Activated naive CD8-positive, alpha-beta T cell treated with anti-CD3 and anti-CD28 coated beads for 36 hours (primary cell): ENCODE data around the gene ENPP3. TPM values are rescaled to one million over a fixed set of nuclear protein-coding genes. Genes with fewer than 3 reads are reported as not detected.

Experiments
- DNase-seq: peaks from one replicate; pipeline ENCODE4 v3.0.0; 2021
- H3K27ac Mint-ChIP-seq: one replicate; pipeline ENCODE4 v1.8.0; 2022; ENCODE audit warnings: mild to moderate bottlenecking, moderate library complexity, mixed read lengths
- H3K27me3 Mint-ChIP-seq: one replicate; pipeline ENCODE4 v1.8.0; 2022; ENCODE audit warnings: mild to moderate bottlenecking, mixed read lengths
- H3K36me3 Mint-ChIP-seq: one replicate; pipeline ENCODE4 v1.8.0; 2021; ENCODE audit warnings: mild to moderate bottlenecking, mixed read lengths
- H3K4me1 Mint-ChIP-seq: one replicate; pipeline ENCODE4 v1.8.0; 2021; ENCODE audit warnings: mixed read lengths
- H3K4me3 Mint-ChIP-seq: one replicate; pipeline ENCODE4 v1.8.0; 2022; ENCODE audit warnings: mild to moderate bottlenecking, moderate library complexity, mixed read lengths
- H3K9me3 Mint-ChIP-seq: one replicate; pipeline ENCODE4 v1.8.0; 2022; ENCODE audit warnings: mixed read lengths
- total RNA-seq, 2 experiments: library from RNA; stranded (reverse); gene quantifications; one replicate each; pipeline ENCODE4 v1.2.3, GENCODE V29; 2021

The ENPP3 gene
- total RNA-seq, 2 experiments from 2014 or later, result 0.45 to 0.64 TPM

DNA sequence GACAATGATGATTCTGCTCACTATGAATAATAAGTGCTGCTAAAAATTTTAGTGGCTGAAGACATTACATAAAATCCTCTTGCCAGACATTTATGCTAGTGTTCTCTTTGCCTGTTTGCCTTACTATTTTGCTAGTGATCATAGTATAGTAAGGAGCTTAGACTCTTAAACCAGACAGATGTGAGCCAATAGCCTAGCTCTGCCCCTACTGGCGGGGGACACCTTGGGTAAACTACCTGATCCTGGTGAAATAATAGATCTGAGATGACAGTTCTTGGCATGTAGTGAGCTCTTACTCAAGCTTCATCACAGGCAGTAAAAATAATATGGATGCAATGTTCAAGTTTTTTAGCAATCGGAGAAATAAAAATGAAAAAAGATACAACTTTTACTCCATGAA, 18.8 kb downstream of the ENPP3 start:
- no peak overlapping the region for H3K27ac Mint-ChIP-seq
- H3K4me3 Mint-ChIP-seq, result no peak overlapping the region
- no peaks in the 10 kb centered on the region for H3K9me3 Mint-ChIP-seq
- no peaks in the 10 kb centered on the region for H3K36me3 Mint-ChIP-seq
- no peak for DNase-seq
- H3K27me3 Mint-ChIP-seq, result no peaks in the 10 kb centered on the region
- no peaks in the 10 kb centered on the region for H3K4me1 Mint-ChIP-seq

DNA sequence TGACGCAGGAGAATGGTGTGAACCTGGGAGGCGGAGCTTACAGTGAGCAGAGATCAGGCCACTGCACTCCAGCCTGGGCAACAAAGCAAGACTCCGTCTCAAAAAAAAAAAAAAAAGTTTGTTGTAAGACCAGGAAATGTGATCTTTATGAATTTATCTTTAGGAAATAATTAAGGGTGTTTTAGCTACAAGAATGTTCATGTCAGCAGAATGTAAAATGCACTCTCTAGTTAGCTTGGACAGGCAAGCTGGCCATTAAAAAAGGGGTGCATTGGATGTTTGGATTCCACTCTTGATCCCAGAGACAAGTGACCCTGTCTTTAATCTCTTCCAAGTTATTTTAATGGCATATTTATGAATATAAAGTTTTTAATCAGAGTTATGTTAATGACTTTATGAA, 19.6 kb downstream of the ENPP3 start:
- H3K4me1 Mint-ChIP-seq, result no peaks in the 10 kb centered on the region
- DNase-seq, result no peak
- no peaks in the 10 kb centered on the region for H3K9me3 Mint-ChIP-seq

DNA sequence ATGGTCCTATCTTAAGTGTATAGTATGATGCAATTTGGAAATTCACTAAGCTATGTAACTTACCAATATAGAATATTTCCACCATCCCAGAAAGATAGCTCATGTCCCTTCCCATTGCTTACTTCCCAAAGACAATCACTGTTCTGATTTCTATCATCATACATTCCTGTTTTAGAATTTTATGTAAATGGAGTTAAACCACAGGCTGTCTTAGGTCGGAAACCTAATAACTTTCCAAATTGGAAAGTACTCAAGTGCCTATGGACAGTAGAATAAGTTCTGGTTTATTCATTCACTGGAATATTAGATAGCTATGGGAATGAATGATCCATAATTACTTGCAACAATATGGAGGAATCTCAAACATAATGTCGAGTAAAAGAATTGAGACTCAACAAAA, 20.1 kb downstream of the ENPP3 start:
- no peaks in the 10 kb centered on the region for H3K4me1 Mint-ChIP-seq
- H3K36me3 Mint-ChIP-seq, result no peaks in the 10 kb centered on the region
- DNase-seq, result no peak
- no peaks in the 10 kb centered on the region for H3K27me3 Mint-ChIP-seq
- H3K9me3 Mint-ChIP-seq, result no peaks in the 10 kb centered on the region
- no peak overlapping the region for H3K27ac Mint-ChIP-seq
- H3K4me3 Mint-ChIP-seq, result no peak overlapping the region

More for the DNA sequence above, 19.6 kb downstream of the ENPP3 start:
- no peaks in the 10 kb centered on the region for H3K36me3 Mint-ChIP-seq
- H3K4me3 Mint-ChIP-seq, result no peak overlapping the region
- H3K27me3 Mint-ChIP-seq, result no peaks in the 10 kb centered on the region
- no peak overlapping the region for H3K27ac Mint-ChIP-seq

DNA sequence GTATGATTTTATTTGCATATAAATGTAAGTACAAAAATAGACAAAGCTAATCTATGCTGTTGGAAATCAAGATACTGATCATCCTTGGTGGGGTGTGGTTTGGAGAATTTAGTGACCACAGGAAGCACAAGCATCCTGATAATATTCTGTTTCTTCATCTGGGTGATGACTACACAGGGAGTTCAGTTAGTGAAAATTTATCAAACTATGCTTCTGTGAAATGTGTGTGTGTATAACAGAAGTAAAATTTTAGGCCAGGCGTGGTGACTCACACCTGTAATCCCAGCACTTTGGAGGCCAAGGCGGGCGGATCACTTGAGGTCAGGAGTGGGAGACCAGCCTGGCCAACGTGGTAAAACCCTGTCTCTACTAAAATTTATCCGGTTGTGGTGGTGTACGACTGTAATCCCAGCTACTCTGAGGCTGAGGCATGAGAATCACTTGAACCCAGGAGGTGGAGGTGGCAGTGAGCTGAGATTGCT, 20.6 kb downstream of the ENPP3 start:
- no peak overlapping the region for H3K27ac Mint-ChIP-seq
- DNase-seq, result no peak
- H3K4me3 Mint-ChIP-seq, result no peak overlapping the region

DNA sequence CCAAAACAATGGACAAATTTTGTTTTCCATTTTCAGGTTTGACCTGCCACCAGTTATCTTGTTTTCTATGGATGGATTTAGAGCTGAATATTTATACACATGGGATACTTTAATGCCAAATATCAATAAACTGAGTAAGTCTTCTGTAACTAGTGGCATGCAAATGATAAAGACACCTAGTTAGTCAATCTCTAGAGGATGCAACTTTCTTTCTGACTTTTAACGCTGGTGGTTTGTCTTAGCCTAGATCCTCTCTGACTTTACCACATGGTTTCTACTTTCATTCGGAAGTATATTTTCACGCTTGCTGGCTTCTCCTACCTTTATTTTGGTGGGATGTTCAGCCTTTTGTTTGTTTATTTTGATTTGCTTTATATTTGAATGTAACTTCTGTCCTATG, 21.2 kb downstream of the ENPP3 start:
- no peaks in the 10 kb centered on the region for H3K27me3 Mint-ChIP-seq
- no peaks in the 10 kb centered on the region for H3K9me3 Mint-ChIP-seq
- no peak overlapping the region for H3K27ac Mint-ChIP-seq
- no peaks in the 10 kb centered on the region for H3K4me1 Mint-ChIP-seq
- no peak for DNase-seq
- no peaks in the 10 kb centered on the region for H3K36me3 Mint-ChIP-seq
- H3K4me3 Mint-ChIP-seq, result no peak overlapping the region

More for the DNA sequence above, 20.6 kb downstream of the ENPP3 start:
- Mint-ChIP-seq H3K27me3 (no peaks in the 10 kb centered on the region), H3K4me1 (no peaks in the 10 kb centered on the region), H3K36me3 (no peaks in the 10 kb centered on the region), H3K9me3 (no peaks in the 10 kb centered on the region)

DNA sequence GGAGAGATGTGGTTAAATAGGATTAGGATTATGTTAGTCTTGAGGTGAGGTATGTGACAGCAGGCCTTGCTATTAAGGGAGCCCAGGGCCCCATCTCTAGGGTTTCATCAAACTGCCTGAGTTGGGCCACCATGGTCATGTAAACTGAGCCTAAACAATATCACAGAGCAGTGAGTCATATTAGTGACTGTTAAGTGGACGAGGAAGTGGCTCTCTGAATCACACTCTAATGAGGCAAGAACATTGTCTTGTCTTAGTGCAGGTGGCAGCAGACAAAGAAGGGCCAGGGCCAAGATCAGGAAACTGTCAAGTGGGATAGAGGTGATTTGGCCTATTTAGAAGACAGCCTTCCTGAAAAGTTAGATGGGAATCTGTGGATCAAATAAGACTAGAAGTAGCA, 23.1 kb downstream of the ENPP3 start:
- H3K27ac Mint-ChIP-seq, result no peak overlapping the region
- no peaks in the 10 kb centered on the region for H3K27me3 Mint-ChIP-seq
- no peak for DNase-seq
- H3K9me3 Mint-ChIP-seq, result no peaks in the 10 kb centered on the region
- no peaks in the 10 kb centered on the region for H3K4me1 Mint-ChIP-seq
- H3K36me3 Mint-ChIP-seq, result no peaks in the 10 kb centered on the region
- H3K4me3 Mint-ChIP-seq, result no peak overlapping the region

DNA sequence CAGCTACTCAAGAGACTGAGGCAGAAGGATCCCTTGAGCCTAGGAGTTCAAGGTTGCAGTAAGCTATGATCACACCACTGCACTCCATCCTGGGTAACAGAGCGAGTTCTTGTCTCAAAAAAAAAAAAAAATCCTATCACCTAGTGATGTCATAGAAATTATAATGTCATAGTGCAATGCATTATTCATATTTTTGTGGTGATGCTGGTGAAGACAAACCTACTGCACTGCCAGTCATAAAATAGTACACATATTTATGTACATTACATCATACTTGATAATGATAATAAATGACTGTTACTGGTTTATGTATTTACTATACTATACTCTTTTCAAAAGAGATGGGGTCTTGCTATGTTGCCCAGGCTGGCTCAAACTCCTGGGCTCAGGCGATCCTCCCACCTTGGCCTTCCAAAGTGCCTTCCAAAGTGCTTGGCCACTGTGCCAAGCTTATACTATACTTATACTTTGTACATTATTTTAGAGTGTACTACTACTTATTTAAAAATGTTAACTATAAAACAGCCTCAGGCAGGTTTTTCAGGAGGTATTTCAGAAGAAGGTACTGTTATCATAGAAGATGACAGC, 26.6 kb downstream of the ENPP3 start:
- Mint-ChIP-seq H3K27ac (no peak overlapping the region), H3K4me1 (no peaks in the 10 kb centered on the region), H3K4me3 (no peak overlapping the region), H3K36me3 (no peaks in the 10 kb centered on the region), H3K9me3 (no peaks in the 10 kb centered on the region), H3K27me3 (no peaks in the 10 kb centered on the region)
- DNase-seq, result no peak

DNA sequence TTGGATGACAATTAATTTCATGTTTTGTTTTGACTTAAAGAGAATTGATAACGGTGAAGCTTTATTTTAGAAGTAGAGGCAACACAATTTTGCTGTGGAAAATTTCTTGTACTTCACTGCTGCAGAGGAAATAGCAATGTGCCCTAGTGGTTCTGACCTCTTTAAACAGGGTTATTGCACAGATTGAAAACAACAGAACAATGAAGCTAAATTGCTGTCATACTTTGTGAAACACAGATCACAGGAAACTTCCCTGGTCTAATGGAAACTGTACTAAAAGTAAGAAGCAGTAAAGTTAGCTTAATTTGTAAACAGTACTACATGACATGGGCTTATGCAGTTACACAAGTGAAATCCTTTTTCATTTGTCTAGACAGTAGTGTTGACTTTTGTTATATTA, 32.8 kb downstream of the ENPP3 start:
- Mint-ChIP-seq H3K4me1 (no peaks in the 10 kb centered on the region), H3K9me3 (no peaks in the 10 kb centered on the region)

DNA sequence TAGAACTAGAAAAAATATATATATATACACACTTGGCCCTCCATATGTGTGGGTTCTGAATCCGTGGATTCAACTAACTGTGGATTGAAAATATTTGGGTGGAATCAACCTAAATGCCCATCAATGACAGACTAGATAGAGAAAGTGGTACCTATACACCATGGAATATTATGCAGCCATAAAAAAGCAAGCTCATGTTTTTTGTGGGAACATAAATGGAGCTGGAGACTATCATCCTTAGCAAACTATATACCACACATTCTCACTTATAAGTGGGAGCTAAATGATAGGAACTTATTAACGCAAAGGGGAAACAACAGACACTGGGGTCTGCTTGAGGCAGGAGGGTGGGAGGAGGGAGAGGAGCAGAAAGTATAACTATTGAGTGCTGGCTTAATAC, 36.1 kb downstream of the ENPP3 start:
- no peak for DNase-seq
- Mint-ChIP-seq H3K9me3 (no peaks in the 10 kb centered on the region), H3K27ac (no peak overlapping the region), H3K4me1 (no peaks in the 10 kb centered on the region), H3K27me3 (no peaks in the 10 kb centered on the region), H3K36me3 (no peaks in the 10 kb centered on the region), H3K4me3 (no peak overlapping the region)

More for the DNA sequence above, 32.8 kb downstream of the ENPP3 start:
- H3K36me3 Mint-ChIP-seq, result no peaks in the 10 kb centered on the region
- H3K27me3 Mint-ChIP-seq, result no peaks in the 10 kb centered on the region
- DNase-seq, result no peak
- H3K4me3 Mint-ChIP-seq, result no peak overlapping the region
- no peak overlapping the region for H3K27ac Mint-ChIP-seq

DNA sequence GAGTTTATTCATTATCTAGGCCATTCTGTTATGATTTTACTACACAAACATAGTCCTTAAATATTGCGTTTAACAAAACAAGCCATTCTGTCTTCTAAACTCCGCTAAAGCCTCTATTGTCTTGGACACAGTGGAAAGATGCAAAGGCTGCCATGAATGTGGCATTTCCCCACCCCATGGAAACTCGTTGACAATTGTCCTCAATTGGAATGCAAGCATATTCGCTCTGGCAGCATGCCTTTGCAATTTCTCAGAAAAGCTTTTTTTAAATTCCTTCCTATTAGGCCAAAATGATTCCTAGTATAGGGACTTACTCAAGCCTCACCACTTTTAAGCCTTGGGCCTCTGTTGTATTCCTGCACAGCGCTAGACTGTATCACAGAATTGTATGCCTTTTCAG, 41.3 kb downstream of the ENPP3 start:
- no peak overlapping the region for H3K4me3 Mint-ChIP-seq
- no peak for DNase-seq
- H3K9me3 Mint-ChIP-seq, result no peaks in the 10 kb centered on the region
- no peaks in the 10 kb centered on the region for H3K4me1 Mint-ChIP-seq
- H3K36me3 Mint-ChIP-seq, result no peaks in the 10 kb centered on the region
- no peaks in the 10 kb centered on the region for H3K27me3 Mint-ChIP-seq
- no peak overlapping the region for H3K27ac Mint-ChIP-seq

DNA sequence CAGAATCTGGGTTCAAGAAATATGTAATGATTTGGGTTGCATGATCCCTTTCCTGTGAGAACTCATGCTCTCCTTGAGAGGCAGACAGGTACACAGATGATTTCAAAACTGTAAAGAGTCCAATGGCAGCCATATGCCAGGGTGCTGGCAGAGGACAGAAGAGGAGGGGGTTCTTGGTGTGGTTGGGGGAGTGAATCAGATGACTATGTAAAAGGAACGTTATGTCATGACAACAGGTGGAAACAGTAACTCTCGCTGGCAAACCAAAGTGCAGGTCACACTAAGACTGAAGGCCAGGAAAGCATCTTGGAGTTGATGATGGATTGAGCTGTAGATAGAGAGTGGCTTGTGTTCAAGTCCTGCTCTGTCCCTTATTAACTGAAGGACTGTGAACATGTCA, 43.8 kb downstream of the ENPP3 start:
- Mint-ChIP-seq H3K4me3 (no peak overlapping the region), H3K27me3 (no peaks in the 10 kb centered on the region), H3K4me1 (peaks cover 3% of the 10 kb centered on the region), H3K27ac (no peak overlapping the region), H3K36me3 (no peaks in the 10 kb centered on the region), H3K9me3 (no peaks in the 10 kb centered on the region)
- no peak for DNase-seq

DNA sequence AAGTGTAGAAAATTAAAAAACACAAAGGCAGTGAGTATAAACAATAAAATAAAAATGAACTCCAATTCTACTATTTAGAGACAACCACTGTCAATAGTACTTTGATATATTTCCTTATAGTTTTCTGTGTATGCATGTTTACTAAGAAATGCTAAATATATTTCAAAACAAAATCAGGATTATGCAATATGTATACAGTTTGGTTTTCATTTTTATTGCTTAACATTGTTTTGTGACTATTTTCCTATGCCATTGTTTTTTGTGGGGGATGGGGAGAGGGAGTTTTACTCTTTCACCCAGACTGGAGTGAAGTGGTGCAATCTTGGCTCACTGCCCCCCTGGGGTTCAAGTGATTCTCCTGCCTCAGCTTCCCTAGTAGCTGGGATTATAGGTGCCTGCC, 44.5 kb downstream of the ENPP3 start:
- peaks cover 3% of the 10 kb centered on the region for H3K4me1 Mint-ChIP-seq
- no peaks in the 10 kb centered on the region for H3K36me3 Mint-ChIP-seq
- H3K4me3 Mint-ChIP-seq, result no peak overlapping the region
- no peak for DNase-seq
- no peaks in the 10 kb centered on the region for H3K9me3 Mint-ChIP-seq
- no peak overlapping the region for H3K27ac Mint-ChIP-seq
- H3K27me3 Mint-ChIP-seq, result no peaks in the 10 kb centered on the region

DNA sequence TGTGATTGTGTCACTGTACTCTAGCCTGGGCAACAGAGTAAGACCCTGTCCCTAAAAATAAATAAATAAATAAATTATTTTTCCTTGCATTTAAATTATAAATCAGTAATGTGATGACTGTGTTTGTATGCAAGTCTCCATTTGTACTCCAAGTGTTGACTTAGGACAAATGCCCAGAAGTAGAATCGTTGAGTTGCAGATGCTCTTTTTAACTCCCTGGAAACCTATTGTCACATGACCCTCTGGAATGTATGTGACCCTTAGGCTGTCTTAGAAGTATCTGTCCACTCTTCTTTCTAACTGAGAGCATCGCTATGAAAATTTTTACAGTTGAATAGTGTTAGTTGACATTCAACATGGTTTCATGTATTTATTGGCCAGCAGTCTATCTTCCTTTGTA, 45.3 kb downstream of the ENPP3 start:
- peaks cover 3% of the 10 kb centered on the region for H3K4me1 Mint-ChIP-seq

DNA sequence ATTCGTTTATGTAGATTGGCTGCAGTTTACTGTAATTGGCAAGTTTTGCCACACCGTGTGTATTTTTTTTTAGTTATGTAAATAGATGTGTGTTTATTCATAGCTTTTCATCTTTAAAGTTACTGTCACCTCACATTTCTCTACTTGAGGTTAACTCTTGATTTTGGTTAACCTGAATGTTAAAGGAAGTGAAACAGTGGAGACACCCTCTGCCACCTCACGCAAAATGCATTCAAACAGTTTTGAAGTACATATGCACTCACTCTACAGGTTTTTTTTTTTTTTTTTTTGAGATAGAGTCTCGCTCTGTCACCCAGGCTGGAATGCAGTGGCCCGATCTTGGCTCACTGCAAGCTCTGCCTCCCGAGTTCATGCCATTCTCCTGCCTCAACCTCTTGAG, 46.4 kb downstream of the ENPP3 start:
- no peak for DNase-seq
- Mint-ChIP-seq H3K27ac (no peak overlapping the region), H3K4me3 (no peak overlapping the region), H3K27me3 (no peaks in the 10 kb centered on the region), H3K4me1 (peaks cover 9% of the 10 kb centered on the region), H3K9me3 (no peaks in the 10 kb centered on the region), H3K36me3 (no peaks in the 10 kb centered on the region)

More for the DNA sequence above, 45.3 kb downstream of the ENPP3 start:
- H3K4me3 Mint-ChIP-seq, result no peak overlapping the region
- H3K36me3 Mint-ChIP-seq, result no peaks in the 10 kb centered on the region
- H3K27me3 Mint-ChIP-seq, result no peaks in the 10 kb centered on the region
- no peak overlapping the region for H3K27ac Mint-ChIP-seq
- no peak for DNase-seq
- H3K9me3 Mint-ChIP-seq, result no peaks in the 10 kb centered on the region

DNA sequence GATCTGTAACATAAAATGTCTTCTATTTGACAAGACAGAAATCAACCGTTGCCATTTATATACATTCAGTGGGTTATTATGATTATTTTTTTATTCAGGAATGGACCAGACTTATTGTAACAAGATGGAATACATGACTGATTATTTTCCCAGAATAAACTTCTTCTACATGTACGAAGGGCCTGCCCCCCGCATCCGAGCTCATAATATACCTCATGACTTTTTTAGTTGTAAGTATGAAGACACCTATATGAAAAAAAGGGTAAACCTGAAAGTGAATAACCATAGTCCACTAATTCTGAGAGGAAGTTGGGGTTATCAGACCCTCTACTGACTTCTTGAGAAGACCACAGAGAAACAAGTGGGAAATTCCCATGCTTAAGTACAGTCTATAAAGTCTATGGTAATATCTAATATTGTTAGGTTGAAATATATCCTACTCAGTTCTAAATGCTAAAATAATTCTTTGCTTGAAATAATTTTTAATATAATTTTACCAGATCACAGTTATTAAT, 48.2 kb downstream of the ENPP3 start:
- Mint-ChIP-seq H3K4me1 (peaks cover 11% of the 10 kb centered on the region), H3K36me3 (no peaks in the 10 kb centered on the region), H3K27me3 (no peaks in the 10 kb centered on the region), H3K27ac (no peak overlapping the region), H3K4me3 (no peak overlapping the region), H3K9me3 (no peaks in the 10 kb centered on the region)
- DNase-seq, result peak; percentile 20

DNA sequence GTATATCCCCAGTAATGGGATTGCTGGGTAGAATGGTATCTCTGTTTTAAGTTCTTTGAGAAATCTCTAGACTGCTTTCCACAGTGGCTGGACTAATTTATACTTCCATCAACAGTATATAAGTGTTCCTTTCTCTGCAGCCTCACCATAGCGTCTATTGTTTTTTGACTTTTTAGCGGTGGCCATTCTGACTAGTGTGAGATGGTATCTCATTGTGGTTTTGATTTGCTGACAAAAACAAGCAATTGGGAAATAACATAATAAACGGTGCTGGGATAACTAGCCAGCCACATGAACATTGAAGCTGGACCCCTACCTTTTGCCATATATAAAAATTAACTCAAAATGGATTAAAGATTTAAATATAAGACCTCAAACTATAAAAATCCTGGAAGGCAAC, 49.9 kb downstream of the ENPP3 start:
- Mint-ChIP-seq H3K36me3 (no peaks in the 10 kb centered on the region), H3K9me3 (no peaks in the 10 kb centered on the region), H3K27ac (no peak overlapping the region), H3K4me3 (no peak overlapping the region), H3K4me1 (peaks cover 12% of the 10 kb centered on the region), H3K27me3 (peaks cover 4% of the 10 kb centered on the region)
- DNase-seq, result no peak
